ENCODE results near the gene DHRS13.
A peak's percentile ranks its signal among the peaks of the same experiment; 100 is the strongest.

DNA sequence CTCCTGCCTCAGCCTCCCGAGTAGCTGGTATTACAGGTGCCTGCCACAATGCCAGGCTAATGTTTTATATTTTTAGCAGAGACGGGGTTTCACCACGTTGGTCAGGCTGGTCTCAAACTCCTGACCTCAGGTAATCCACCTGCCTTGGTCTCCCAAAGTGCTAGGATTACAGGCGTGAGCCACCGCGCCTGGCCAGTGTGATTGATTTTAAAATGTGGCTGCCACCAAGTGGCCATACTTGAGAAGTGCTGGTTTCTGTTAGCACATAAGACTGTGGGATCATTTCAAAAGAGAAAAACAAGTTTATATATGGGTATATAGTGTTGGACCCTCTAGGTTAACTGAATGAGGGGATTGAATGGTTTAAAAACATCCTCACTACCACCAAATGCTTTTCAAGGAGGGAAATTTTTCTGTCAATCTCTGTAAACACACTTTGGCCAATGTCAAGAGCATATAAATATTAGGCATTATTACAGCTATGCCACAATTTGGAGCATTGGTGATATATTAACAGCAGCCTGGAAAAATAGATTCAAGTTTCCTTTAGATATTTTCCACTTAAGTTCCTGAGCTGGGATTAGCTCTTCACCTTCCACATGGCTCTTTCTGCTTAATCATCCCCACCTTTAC lies 13.5 kb upstream of the DHRS13 start:
- TF ChIP-seq, protein P1, sequence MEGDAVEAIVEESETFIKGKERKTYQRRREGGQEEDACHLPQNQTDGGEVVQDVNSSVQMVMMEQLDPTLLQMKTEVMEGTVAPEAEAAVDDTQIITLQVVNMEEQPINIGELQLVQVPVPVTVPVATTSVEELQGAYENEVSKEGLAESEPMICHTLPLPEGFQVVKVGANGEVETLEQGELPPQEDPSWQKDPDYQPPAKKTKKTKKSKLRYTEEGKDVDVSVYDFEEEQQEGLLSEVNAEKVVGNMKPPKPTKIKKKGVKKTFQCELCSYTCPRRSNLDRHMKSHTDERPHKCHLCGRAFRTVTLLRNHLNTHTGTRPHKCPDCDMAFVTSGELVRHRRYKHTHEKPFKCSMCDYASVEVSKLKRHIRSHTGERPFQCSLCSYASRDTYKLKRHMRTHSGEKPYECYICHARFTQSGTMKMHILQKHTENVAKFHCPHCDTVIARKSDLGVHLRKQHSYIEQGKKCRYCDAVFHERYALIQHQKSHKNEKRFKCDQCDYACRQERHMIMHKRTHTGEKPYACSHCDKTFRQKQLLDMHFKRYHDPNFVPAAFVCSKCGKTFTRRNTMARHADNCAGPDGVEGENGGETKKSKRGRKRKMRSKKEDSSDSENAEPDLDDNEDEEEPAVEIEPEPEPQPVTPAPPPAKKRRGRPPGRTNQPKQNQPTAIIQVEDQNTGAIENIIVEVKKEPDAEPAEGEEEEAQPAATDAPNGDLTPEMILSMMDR (IDR thresholded peaks at IDR 0.05 in 4 of 5, conservative IDR thresholded peaks at IDR 0.05 in 1 of 5) = peak; percentile 63 to 72 (median 70)
- TF ChIP-seq POLR2A (IDR thresholded peaks at IDR 0.05) = no peak
